ENCODE data around the gene VWA3B. TPM values are rescaled to one million over a fixed set of nuclear protein-coding genes. Genes with fewer than 3 reads are reported as not detected.

VWA3B gene
- total RNA-seq, 2 experiments from 2014 or later: not detected

DNA sequence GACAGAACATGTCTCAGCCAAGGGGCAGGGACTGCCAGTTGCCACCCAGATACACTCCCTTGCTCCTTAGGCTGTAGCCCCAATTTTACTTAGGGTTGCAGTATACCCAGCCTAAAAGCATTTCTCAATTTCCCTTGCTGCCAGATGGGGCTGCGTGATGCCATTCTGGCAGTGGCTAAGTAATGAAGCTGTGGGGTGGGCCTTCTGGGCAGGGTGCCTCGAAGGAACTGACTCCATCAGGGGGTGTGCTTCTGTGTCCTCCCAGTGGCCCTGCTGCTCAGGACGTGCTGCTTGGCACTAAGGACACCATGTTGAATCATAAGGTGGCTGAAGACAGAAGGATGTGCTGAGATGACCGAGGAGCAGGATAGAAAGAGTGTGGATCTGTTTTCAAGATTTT lies 74.2 kb downstream of the VWA3B start:
- Histone ChIP-seq H3K36me3 (ENCODE audit: insufficient read depth, low read length) (no peaks in the 10 kb centered on the region), H3K4me2 (ENCODE audit: low read length) (no peak overlapping the region), H3K79me2 (ENCODE audit: insufficient read depth, low read depth, low read length) (no peaks in the 10 kb centered on the region), H3K9me2 (ENCODE audit: insufficient read depth, low read length) (no peaks in the 10 kb centered on the region), H4K20me1 (ENCODE audit: insufficient read depth, low read length) (no peaks in the 10 kb centered on the region), H3K4me1 (ENCODE audit: insufficient read depth, low read length, poor library complexity, severe bottlenecking) (no peaks in the 10 kb centered on the region), H3K27ac (ENCODE audit: low read depth, low read length, poor library complexity, severe bottlenecking) (no peak overlapping the region), H3K4me3 (ENCODE audit: low read depth, low read length, poor library complexity, severe bottlenecking) (no peak overlapping the region), H3K9me3 (ENCODE audit: low read length) (no peaks in the 10 kb centered on the region), H2AFZ (ENCODE audit: low read length) (no peak overlapping the region)
- BruUV-seq (replicated peaks): no TSS peak
- no peak for DNase-seq (ENCODE audit: low spot score)
- intact Hi-C loops (cut with micrococcal nuclease; ENCODE audit: unreplicated experiment): no loop called here
- CTCF ChIA-PET (ENCODE audit: unreplicated experiment): no interaction called here
- no peak for TF ChIP-seq EZH2phosphoT487 (IDR thresholded peaks at IDR 0.05; ENCODE audit: borderline replicate concordance, low read depth, low read length)
- TF ChIP-seq, protein P1, sequence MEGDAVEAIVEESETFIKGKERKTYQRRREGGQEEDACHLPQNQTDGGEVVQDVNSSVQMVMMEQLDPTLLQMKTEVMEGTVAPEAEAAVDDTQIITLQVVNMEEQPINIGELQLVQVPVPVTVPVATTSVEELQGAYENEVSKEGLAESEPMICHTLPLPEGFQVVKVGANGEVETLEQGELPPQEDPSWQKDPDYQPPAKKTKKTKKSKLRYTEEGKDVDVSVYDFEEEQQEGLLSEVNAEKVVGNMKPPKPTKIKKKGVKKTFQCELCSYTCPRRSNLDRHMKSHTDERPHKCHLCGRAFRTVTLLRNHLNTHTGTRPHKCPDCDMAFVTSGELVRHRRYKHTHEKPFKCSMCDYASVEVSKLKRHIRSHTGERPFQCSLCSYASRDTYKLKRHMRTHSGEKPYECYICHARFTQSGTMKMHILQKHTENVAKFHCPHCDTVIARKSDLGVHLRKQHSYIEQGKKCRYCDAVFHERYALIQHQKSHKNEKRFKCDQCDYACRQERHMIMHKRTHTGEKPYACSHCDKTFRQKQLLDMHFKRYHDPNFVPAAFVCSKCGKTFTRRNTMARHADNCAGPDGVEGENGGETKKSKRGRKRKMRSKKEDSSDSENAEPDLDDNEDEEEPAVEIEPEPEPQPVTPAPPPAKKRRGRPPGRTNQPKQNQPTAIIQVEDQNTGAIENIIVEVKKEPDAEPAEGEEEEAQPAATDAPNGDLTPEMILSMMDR (conservative IDR thresholded peaks at IDR 0.05; ENCODE audit: low read length): no peak
- POLR2A ChIA-PET: no interaction called here

DNA sequence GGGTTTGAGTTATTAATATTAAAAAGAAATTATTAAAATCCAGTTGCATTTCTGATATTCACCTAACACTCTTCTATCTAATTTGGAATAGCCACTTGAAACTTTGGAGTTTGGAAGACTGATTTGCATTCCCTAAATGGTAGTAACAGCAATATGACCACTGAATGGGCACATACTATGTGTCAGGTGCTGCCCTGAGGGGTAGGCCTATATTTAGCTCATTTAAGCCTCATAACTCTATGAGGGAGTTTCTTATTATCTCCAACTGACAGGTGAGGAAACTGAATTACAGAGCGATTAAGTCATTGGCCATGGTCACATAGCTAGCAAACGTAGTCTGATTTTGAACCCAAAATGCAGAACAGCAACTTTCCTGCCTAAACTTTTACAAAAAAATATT lies 77.3 kb downstream of the VWA3B start:
- CTCF ChIA-PET (ENCODE audit: unreplicated experiment): no interaction called here
- H2AFZ ChIP-seq (ENCODE audit: low read length): no peak overlapping the region
- BruUV-seq (replicated peaks): no TSS peak
- DNase-seq (ENCODE audit: low spot score): no peak
- H4K20me1 ChIP-seq (ENCODE audit: insufficient read depth, low read length): no peaks in the 10 kb centered on the region
- H3K36me3 ChIP-seq (ENCODE audit: insufficient read depth, low read length): no peaks in the 10 kb centered on the region
- H3K4me1 ChIP-seq (ENCODE audit: insufficient read depth, low read length, poor library complexity, severe bottlenecking): no peaks in the 10 kb centered on the region
- H3K79me2 ChIP-seq (ENCODE audit: insufficient read depth, low read depth, low read length): no peaks in the 10 kb centered on the region
- intact Hi-C loops (cut with micrococcal nuclease; ENCODE audit: unreplicated experiment): no loop called here
- POLR2A ChIA-PET: no interaction called here
- no peaks in the 10 kb centered on the region for H3K9me2 ChIP-seq (ENCODE audit: insufficient read depth, low read length)
- H3K9me3 ChIP-seq (ENCODE audit: low read length): no peaks in the 10 kb centered on the region
- H3K4me3 ChIP-seq (ENCODE audit: low read depth, low read length, poor library complexity, severe bottlenecking): no peak overlapping the region
- H3K4me2 ChIP-seq (ENCODE audit: low read length): no peak overlapping the region
- TF ChIP-seq EZH2phosphoT487 (IDR thresholded peaks at IDR 0.05; ENCODE audit: borderline replicate concordance, low read depth, low read length): no peak
- TF ChIP-seq, protein P1 (conservative IDR thresholded peaks at IDR 0.05; ENCODE audit: low read length): no peak
- no peak overlapping the region for H3K27ac ChIP-seq (ENCODE audit: low read depth, low read length, poor library complexity, severe bottlenecking)

DNA sequence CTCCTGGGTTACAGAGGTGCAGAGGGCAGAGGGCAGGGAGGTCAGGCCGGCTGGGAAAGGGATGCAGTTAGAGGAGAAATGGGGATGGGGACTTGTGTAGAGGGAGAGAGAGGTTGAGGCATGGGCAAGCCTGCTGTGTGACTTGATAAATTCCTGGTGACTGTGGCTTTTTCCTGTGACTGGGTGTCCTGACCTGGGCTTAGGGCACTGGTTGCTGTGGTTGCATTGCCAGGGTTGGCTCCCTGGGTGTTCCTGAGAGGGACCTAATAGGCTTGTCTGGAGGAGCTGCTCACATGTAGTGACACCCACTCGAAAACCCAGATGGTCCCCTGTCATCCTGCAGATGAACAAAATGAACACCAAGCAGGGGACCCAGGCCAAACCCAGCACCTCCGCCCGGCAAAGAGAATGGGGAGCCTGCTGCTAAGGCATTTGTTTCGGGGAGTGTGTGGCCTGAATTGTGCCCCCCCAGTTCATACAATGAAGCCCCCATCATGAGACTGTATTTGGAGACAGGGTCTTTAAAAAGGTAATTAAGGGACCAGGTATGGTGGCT lies 78.6 kb downstream of the VWA3B start:
- ChIA-PET POLR2A (interaction anchor here (0.7 kb wide), 1 partner anchor 216 kb away, joined by 3 read pairs; no protein-coding TSS in a partner anchor), CTCF (ENCODE audit: unreplicated experiment) (no interaction called here)
- H3K4me3 ChIP-seq (ENCODE audit: low read depth, low read length, poor library complexity, severe bottlenecking): no peak overlapping the region
- H4K20me1 ChIP-seq (ENCODE audit: insufficient read depth, low read length): no peaks in the 10 kb centered on the region
- no TSS peak for BruUV-seq (replicated peaks)
- H3K27ac ChIP-seq (ENCODE audit: low read depth, low read length, poor library complexity, severe bottlenecking): no peak overlapping the region
- no peaks in the 10 kb centered on the region for H3K9me2 ChIP-seq (ENCODE audit: insufficient read depth, low read length)
- no peaks in the 10 kb centered on the region for H3K9me3 ChIP-seq (ENCODE audit: low read length)
- H3K79me2 ChIP-seq (ENCODE audit: insufficient read depth, low read depth, low read length): no peaks in the 10 kb centered on the region
- TF ChIP-seq, protein P1 (conservative IDR thresholded peaks at IDR 0.05; ENCODE audit: low read length): no peak
- no peak for TF ChIP-seq EZH2phosphoT487 (IDR thresholded peaks at IDR 0.05; ENCODE audit: borderline replicate concordance, low read depth, low read length)
- H3K4me2 ChIP-seq (ENCODE audit: low read length): no peak overlapping the region
- no peaks in the 10 kb centered on the region for H3K36me3 ChIP-seq (ENCODE audit: insufficient read depth, low read length)
- H3K4me1 ChIP-seq (ENCODE audit: insufficient read depth, low read length, poor library complexity, severe bottlenecking): no peaks in the 10 kb centered on the region
- no peak for DNase-seq (ENCODE audit: low spot score)
- H2AFZ ChIP-seq (ENCODE audit: low read length): no peak overlapping the region
- intact Hi-C loops (cut with micrococcal nuclease; ENCODE audit: unreplicated experiment): no loop called here
